RWPE1 (cell line): ENCODE data around the gene DMKN.

Source experiments
- CTCF ChIA-PET: fragments of 350-600 bp; sonication (Branson Sonifier 250); formaldehyde crosslinking; extraction: SDS; loops from one replicate; lab custom pipeline; 2021; lab: Yijun Ruan, JAX
- POLR2A ChIA-PET: fragments of 400-600 bp; formaldehyde crosslinking; extraction: SDS; loops from one replicate; lab custom pipeline; 2020; ENCODE audit warnings: antibody characterized with exemption; ENCODE audit not compliant: low non-redundant PET; lab: Yijun Ruan, JAX
- DNase-seq: peaks from one replicate; pipeline ENCODE4 v3.0.0; 2012; ENCODE audit warnings: low spot score
- H3K27ac ChIP-seq: fragments of 450-650 bp; 2 replicates; pipeline ENCODE4 v1.5.1; 2017
- CTCF ChIP-seq: fragments of 450-650 bp; conservative IDR thresholded peaks from 2 replicates; pipeline ENCODE4 v1.5.1; 2017; ENCODE audit warnings: low read depth, mild to moderate bottlenecking

Gene DMKN

GRCh38 chr19:35490364-35490763 lies 23.1 kb downstream of the DMKN start, which contains the start of gene KRTDAP:
TSS of gene KRTDAP (minus strand) at chr19:35490464. CDS start at chr19:35490442, 22 bp downstream.
- no peak within 1 kb of the TSS for H3K27ac ChIP-seq
- ChIA-PET CTCF (interaction anchor here (0.7 kb wide), 1 partner anchor 168 kb away, joined by 4 read pairs; no protein-coding TSS in a partner anchor), POLR2A (no interaction called here)
- no peak for DNase-seq
- TF ChIP-seq CTCF = no peak

- no peak for TF ChIP-seq CTCF
- H3K27ac ChIP-seq = no peak overlapping the region
- ChIA-PET POLR2A (no interaction called here), CTCF (interaction anchor here (0.6 kb wide), 2 partner anchors 104 to 213 kb away, joined by 3 to 5 read pairs; no protein-coding TSS in a partner anchor)
- no peak for DNase-seq
Measured at GRCh38 chr19:35488677-35489076, 24.8 kb downstream of the DMKN start.

DNA sequence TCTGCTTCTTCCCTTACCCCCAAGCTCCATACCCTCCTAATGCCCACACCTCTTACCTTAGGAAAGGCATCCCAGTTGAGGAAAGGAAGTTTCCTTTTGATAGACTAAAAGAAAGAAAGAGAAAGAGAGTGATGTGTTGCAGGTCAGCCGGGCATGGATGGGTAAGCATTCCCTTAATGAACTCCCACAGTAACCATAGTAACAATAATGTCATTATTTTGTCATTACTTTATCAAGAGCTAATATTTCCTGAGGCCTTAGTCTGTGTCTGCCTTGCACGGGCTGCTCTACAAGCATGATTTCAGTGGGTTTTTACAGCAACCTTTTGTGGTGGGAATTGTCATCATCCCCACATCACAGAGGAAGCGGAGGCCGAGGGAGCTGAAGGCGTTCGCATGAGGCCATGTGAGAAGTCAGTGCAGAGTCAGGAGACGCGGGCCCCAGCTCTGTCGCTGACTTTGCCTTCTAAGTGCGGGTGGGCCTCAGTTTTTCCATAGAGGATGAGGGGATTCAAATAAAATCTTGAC lies 25.7 kb downstream of the DMKN start:
- TF ChIP-seq CTCF = no peak
- ChIA-PET CTCF (interaction anchor here (0.6 to 2.1 kb wide), 4 partner anchors 8 to 275 kb away, joined by 3 to 5 read pairs (median 4); no protein-coding TSS in a partner anchor), POLR2A (no interaction called here)
- no peak overlapping the region for H3K27ac ChIP-seq
- DNase-seq = no peak

DNA sequence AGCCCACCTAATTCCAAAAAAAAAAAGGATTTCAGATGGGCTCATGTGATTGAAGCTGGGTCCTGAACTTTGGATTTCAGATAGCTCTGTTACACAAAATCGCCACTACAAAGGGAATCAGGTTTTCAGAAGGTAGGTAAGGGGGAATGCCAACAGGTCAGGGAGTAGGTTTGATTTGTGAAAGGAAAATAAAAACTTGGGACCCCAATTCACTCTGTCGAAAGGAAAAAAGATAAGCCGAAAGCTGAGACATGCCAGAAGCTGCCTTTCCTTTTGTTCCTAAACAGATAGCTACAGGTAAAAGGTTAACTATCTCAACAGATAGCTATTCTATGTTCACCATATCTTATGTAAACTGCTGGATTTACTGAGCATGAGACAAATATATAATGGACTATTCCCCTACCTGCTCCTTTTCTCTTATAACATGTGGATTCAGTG lies 27.2 kb downstream of the DMKN start:
- TF ChIP-seq CTCF = no peak
- ChIA-PET CTCF (interaction anchor here (1.2 to 2.1 kb wide), 2 partner anchors 9 to 17 kb away, joined by 3 to 5 read pairs; no protein-coding TSS in a partner anchor), POLR2A (interaction anchor here (0.6 kb wide), 1 partner anchor 157 kb away, joined by 4 read pairs; no protein-coding TSS in a partner anchor)
- H3K27ac ChIP-seq = no peak overlapping the region
- no peak for DNase-seq

- DNase-seq = no peak
- ChIA-PET CTCF (no interaction called here), POLR2A (no interaction called here)
- H3K27ac ChIP-seq = no peak overlapping the region
- TF ChIP-seq CTCF = no peak
Measured at GRCh38 chr19:35484252-35485036, 29.0 kb downstream of the DMKN start.

- CTCF ChIA-PET = no interaction called here
- POLR2A ChIA-PET = no interaction called here
- no peak for TF ChIP-seq CTCF
- H3K27ac ChIP-seq = no peak overlapping the region
- DNase-seq = no peak
Measured at GRCh38 chr19:35483089-35483488, 30.4 kb downstream of the DMKN start.
